Naive B cell (primary cell): ENCODE results near the gene NUDT4B. TPM values are rescaled to one million over a fixed set of nuclear protein-coding genes. Genes with fewer than 3 reads are reported as not detected.
"Not testable (repeated sequence)": the region's sequence is repeated elsewhere in the genome, so short reads cannot be mapped to it uniquely, and the experiment has no call there.

Source experiments
- ATAC-seq, 2 donors: fragments of 150-1000 bp; cut with Tn5 transposase; 2 replicates each; pipeline ENCODE4 v1.10.0; 2021; ENCODE audit warnings: low read depth in 2 of 2, mild to moderate bottlenecking in 2 of 2, moderate library complexity in 2 of 2
- DNase-seq: peaks from one replicate; pipeline ENCODE4 v3.0.0; 2022
- H3K27ac Mint-ChIP-seq, 6 donors: one replicate each; pipeline ENCODE4 v1.8.0; 2020 to 2022; ENCODE audit warnings: mild to moderate bottlenecking in 6 of 6, mixed read lengths in 6 of 6, moderate library complexity in 5 of 6, inconsistent platforms in 2 of 6
- H3K27me3 Mint-ChIP-seq, 3 donors: one replicate each; pipeline ENCODE4 v1.8.0; 2021 to 2022; ENCODE audit warnings: mixed read lengths in 3 of 3, mild to moderate bottlenecking in 1 of 3
- H3K36me3 Mint-ChIP-seq, 2 donors: one replicate each; pipeline ENCODE4 v1.8.0; 2020 to 2022; ENCODE audit warnings: mixed read lengths in 2 of 2, inconsistent platforms in 1 of 2, mild to moderate bottlenecking in 1 of 2
- H3K4me1 Mint-ChIP-seq, 3 donors: one replicate each; pipeline ENCODE4 v1.8.0; 2020 to 2022; ENCODE audit warnings: mixed read lengths in 3 of 3, inconsistent platforms in 1 of 3, mild to moderate bottlenecking in 1 of 3, moderate library complexity in 1 of 3
- H3K4me3 Mint-ChIP-seq, 8 donors: one replicate each; pipeline ENCODE4 v1.8.0; 2020 to 2022; ENCODE audit warnings: mild to moderate bottlenecking in 8 of 8, mixed read lengths in 8 of 8, moderate library complexity in 8 of 8, inconsistent platforms in 2 of 8
- H3K9me3 Mint-ChIP-seq, 7 donors: one replicate each; pipeline ENCODE4 v1.8.0; 2020 to 2022; ENCODE audit warnings: mixed read lengths in 7 of 7, mild to moderate bottlenecking in 5 of 7, inconsistent platforms in 2 of 7, moderate library complexity in 1 of 7
- polyA plus RNA-seq, 6 donors: library from polyadenylated mRNA; unstranded; fragments of 300-500 nt; fragmentation: Illumina TruSeq; gene quantifications; one replicate each; pipeline ENCODE4 v1.2.3, GENCODE V29; 2021; ENCODE audit warnings: low read depth in 6 of 6

The NUDT4B gene
- polyA plus RNA-seq, 6 donors from 2014 or later: 5.6 to 12.2 (median 8.2) TPM

DNA sequence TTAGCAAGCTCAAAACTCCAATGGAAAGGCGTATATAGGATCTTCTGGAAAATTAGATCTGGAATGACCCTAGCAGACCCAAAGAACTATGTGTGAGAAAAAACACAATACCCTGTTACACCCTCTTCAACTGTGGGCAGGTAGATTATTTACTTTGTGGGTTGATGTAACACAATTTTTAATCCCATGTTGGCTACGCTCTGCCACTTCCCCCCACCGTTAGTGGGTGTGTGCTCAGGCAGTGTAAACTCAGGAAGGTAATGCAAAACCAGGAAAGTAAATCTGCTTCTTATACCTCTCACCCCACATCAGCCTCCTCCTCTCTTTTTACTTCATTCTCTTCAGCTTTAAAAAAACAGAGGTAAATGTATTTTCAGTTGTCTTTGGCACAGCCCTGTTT, 23.7 kb upstream of the NUDT4B start:
- DNase-seq, H3K27me3 Mint-ChIP-seq, H3K9me3 Mint-ChIP-seq, H3K27ac Mint-ChIP-seq, H3K4me1 Mint-ChIP-seq, H3K36me3 Mint-ChIP-seq, ATAC-seq, H3K4me3 Mint-ChIP-seq: not testable (repeated sequence)

DNA sequence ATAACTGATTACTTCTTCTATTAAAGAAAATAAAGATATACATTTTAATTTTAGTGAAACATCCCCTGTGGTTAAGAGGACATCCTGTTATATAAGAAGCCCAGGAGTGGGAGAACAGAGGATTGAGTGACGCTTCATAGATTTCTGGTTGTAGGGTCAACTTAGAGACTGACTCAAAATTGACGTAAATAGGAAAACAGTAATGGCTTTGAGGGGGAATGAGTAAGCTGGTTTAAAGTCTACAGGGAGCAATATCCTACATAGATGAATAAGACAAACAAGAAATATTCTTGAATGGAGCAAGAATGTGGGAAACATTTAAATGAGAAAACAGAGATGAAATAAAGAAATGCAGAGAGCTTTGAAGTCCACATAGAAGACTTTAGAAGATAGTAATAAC, 20.7 kb upstream of the NUDT4B start:
- H3K4me1 Mint-ChIP-seq, H3K27me3 Mint-ChIP-seq, H3K9me3 Mint-ChIP-seq, H3K4me3 Mint-ChIP-seq, DNase-seq, H3K27ac Mint-ChIP-seq, H3K36me3 Mint-ChIP-seq, ATAC-seq: not testable (repeated sequence)

DNA sequence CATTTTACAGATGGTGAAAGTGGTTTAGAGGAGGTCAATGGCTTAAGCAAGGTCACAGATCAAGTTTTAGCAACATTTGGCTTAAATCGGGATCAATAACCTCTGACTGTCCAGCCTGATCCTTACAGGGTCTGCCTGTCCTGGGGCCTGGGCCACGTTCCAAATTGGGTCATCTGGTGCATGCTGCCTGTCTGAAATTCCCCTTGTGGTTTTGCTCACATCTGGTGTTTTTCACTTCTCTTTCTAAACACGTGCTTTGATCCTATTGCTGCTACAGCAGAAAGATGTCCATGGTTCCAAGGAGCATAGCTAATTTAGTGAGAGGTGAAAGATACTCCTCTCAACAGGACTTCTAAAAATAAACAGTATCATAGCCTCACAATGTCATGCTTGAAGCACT, 19.4 kb upstream of the NUDT4B start:
- ATAC-seq: peak; percentile 85 to 87
- not testable (repeated sequence) for H3K27ac Mint-ChIP-seq, DNase-seq, H3K4me1 Mint-ChIP-seq, H3K4me3 Mint-ChIP-seq, H3K27me3 Mint-ChIP-seq, H3K36me3 Mint-ChIP-seq, H3K9me3 Mint-ChIP-seq

DNA sequence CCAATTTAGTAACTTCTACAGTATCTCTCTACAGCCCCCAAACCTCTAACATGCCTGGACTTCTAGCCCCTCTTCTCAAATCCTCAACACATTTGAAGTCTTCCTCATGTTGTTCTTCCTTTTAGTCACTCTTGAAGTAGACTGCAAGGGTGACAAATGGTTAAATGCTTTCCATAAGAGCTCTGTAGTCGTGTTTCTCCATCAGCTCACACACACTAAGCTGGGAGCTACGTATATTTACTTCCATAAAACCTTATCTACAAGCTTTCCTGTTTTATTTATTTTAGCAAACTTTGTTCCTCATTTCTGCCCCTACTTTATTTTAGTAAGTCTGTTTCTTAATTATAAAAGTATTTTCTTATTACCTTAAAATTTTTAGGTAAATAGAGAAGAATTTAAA, 19.0 kb upstream of the NUDT4B start:
- not testable (repeated sequence) for H3K27ac Mint-ChIP-seq, DNase-seq, H3K36me3 Mint-ChIP-seq, H3K4me1 Mint-ChIP-seq, ATAC-seq, H3K4me3 Mint-ChIP-seq, H3K27me3 Mint-ChIP-seq, H3K9me3 Mint-ChIP-seq

DNA sequence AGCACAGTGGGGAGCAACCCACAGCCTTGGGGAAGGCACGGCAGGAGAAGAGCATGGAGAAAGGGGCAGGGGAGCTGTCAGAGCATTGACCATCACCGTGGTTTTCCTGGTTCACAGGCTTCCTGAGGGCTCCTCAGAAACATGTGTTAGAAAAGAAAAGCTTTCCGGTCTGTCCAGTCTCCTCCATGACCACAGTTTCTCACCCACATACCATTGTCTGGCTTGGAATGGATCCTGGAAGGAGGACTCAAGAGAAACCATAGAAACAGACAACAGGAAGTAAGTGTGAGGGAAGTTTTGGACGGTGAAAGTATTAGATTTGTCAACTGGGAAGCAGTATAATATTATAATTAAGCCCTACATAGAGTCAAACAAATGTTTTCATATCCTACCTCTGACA, 16.3 kb upstream of the NUDT4B start:
- not testable (repeated sequence) for H3K4me1 Mint-ChIP-seq, ATAC-seq, H3K9me3 Mint-ChIP-seq, H3K36me3 Mint-ChIP-seq, H3K27me3 Mint-ChIP-seq, DNase-seq, H3K27ac Mint-ChIP-seq, H3K4me3 Mint-ChIP-seq

DNA sequence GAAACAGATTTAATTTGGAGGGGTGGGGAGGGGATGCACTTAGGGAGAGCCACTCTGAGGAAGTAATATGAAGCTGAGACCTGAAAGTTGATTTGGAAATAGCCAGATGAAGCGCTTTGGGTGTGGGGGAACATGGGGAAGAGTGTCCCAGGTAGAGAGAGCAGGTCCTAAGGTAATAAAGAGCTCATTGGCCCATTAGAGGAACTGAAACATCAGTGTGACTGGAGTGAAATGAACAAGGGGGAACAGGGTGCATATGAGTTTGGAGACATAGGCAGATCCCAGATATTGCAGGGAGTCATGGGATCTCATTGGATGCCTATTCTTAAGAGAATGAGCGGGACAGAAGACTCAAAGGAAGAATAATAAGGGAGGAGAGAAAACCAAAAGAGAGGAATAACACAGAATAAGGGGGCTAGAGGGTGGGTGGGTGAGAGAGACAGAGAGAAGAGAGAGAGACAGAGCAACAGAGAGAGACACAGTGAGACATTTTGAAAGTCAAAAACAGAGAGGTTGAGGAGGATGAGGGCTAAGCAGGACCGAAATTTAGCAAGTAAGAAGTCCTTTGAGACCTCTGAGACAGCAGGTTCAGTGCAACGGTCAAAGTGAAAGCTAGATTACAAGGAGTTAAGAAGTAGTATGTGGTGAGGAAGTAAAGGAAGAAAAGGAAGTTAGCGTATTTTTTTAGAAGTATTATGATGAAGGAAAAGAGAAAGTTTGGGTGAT, 14.8 kb upstream of the NUDT4B start:
- H3K4me1 Mint-ChIP-seq, H3K27ac Mint-ChIP-seq, H3K9me3 Mint-ChIP-seq, DNase-seq, H3K36me3 Mint-ChIP-seq, H3K4me3 Mint-ChIP-seq, H3K27me3 Mint-ChIP-seq: not testable (repeated sequence)
- ATAC-seq: peak; percentile 43 to 48

DNA sequence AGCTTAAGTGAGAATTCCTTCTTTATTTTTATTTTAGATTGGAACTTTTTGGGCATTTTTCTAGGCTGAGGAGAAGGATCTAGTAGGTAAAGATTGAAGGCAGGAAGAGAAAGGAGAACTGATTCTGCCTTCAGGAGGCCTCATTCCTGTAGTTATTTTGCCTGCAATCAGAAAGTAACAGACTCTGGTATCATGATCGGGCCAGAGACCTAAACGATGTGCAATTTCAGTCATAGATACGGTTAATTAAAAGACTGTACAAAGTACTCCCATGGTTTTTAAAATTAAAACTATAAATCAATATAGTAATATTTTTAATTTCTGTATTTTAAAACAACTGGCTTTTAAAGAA, 14.3 kb upstream of the NUDT4B start:
- H3K4me1 Mint-ChIP-seq, H3K36me3 Mint-ChIP-seq, H3K27ac Mint-ChIP-seq, H3K27me3 Mint-ChIP-seq, H3K4me3 Mint-ChIP-seq, H3K9me3 Mint-ChIP-seq, DNase-seq, ATAC-seq: not testable (repeated sequence)

DNA sequence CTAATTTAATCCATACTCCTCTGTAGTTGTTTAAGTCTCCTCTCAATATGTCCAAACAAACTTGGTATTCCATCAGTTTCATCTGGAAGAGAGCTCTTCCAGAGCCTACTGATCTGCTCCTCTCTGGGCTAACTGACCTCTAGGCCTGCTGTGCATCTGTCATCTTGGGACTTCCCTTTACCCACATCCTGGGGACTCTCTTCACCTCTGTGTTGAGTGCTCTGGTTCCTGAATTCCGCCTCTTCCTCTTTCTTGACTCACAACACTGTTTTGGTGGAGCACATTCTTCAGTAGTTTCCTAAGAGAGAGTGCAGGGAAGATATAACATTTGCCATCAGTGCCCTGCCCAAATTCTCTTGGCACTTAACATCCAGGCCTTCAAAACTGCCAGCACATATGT, 13.0 kb upstream of the NUDT4B start:
- ATAC-seq: peak; percentile 81 to 85
- H3K4me3 Mint-ChIP-seq, H3K27ac Mint-ChIP-seq, H3K27me3 Mint-ChIP-seq, H3K36me3 Mint-ChIP-seq, H3K4me1 Mint-ChIP-seq, DNase-seq, H3K9me3 Mint-ChIP-seq: not testable (repeated sequence)

DNA sequence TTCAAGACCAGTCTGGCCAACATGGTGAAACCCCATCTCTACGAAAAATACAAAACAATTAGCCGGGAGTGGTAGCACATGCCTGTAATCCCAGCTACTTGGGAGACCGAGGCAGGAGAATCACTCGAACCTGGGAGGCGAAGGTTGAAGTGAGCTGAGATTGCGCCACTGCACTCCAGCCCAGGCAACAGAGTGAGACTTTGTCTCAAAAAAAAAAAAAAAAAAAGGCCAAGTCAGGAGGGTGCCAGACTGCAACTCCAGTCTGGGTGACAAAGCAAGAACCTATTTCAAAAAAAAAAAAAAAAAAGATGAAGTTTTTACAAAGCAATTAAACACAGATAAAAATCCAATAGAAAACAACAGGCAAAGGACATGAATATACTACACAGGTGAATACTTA, 9.9 kb upstream of the NUDT4B start:
- H3K36me3 Mint-ChIP-seq, H3K4me3 Mint-ChIP-seq, ATAC-seq, H3K27ac Mint-ChIP-seq, DNase-seq, H3K27me3 Mint-ChIP-seq, H3K4me1 Mint-ChIP-seq, H3K9me3 Mint-ChIP-seq: not testable (repeated sequence)

DNA sequence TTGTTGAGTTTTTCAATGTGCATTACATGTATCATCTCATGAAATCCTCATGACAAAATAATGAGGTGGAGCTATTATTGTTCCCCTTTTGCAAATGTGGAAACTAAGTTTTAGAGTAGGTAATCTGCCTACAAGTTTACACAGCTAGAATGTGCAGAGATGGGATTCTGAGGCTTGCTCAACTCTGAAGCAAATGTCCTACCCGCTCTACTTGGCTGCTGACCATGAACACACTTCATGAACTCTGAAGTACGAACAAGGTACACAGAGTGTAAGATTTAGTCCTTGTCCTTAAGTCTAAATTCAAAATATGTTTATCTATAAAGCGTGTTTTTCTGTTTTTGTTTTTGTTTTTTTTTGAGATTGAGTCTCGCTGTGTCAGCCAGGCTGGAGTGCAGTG, 5.4 kb upstream of the NUDT4B start:
- H3K4me1 Mint-ChIP-seq, H3K9me3 Mint-ChIP-seq, H3K4me3 Mint-ChIP-seq, DNase-seq, H3K27me3 Mint-ChIP-seq, H3K36me3 Mint-ChIP-seq, H3K27ac Mint-ChIP-seq, ATAC-seq: not testable (repeated sequence)

DNA sequence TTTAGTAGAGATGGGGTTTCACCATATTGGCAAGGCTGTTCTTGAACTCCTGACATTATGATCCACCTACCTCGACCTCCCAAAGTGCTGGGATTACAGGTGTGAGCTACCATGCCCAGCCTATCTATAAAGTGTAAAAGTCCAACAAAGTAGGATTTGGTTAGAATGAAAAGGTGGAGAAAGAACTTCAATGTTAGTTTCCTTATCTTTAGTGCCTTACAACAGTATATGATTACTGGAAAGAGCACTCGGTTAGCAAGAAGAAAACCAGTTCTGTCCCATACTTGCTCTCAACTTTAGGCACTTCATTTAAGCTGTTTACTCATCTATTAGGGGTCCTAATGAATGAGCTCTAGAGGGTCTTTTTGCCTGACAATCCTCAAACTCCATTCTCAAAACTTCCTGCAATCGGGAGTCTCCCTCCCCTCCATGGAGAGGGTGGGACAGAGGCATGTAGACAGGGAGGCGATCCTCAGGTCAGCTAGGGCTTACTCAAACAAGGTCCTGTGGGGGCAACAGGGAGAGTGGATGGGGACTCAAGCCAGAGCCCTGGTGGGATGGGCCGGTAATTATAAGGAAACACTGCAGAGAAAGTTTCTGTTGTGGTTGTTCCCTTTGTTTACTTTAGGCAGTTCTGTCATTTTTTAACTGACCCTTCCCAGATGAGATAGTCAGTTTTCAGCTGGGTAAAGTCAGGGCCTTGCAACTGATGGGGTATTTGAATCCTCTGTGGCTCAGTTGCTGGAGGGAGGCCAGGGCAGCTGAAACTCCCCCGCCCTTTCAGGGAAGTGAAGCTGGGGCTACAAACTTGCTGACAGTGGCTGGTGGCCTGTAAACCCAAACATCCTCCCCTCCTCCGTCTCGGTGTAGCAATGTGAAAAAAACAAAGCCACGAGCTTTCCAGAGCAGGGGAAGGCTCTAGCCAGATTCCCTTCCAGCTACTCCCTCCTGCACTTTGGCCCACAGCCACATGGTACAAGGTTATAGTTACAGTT, 4.6 kb upstream of the NUDT4B start:
- H3K9me3 Mint-ChIP-seq, DNase-seq, H3K27ac Mint-ChIP-seq, H3K27me3 Mint-ChIP-seq, H3K4me1 Mint-ChIP-seq, H3K36me3 Mint-ChIP-seq, H3K4me3 Mint-ChIP-seq: not testable (repeated sequence)
- ATAC-seq: peak; percentile 30 to 32

DNA sequence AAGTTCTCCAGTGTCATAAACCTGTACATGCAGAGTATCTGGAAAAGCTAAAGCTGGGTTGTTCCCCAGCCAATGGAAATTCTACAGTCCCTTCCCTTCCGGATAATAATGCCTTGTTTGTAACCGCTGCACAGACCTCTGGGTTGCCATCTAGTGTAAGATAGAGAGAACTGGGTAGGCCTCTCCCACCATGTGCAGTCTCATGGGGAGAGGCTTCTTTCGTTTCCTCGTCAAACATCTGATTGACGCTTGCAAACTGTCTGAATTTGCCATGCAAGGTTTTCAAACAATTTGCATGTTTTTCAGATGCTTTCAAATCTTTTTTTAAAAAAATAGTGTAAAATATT, 734 bp downstream of the NUDT4B start:
- H3K9me3 Mint-ChIP-seq, H3K4me1 Mint-ChIP-seq, H3K27me3 Mint-ChIP-seq, H3K27ac Mint-ChIP-seq, H3K36me3 Mint-ChIP-seq, H3K4me3 Mint-ChIP-seq, DNase-seq: not testable (repeated sequence)
- ATAC-seq: peak; percentile 94 to 96

DNA sequence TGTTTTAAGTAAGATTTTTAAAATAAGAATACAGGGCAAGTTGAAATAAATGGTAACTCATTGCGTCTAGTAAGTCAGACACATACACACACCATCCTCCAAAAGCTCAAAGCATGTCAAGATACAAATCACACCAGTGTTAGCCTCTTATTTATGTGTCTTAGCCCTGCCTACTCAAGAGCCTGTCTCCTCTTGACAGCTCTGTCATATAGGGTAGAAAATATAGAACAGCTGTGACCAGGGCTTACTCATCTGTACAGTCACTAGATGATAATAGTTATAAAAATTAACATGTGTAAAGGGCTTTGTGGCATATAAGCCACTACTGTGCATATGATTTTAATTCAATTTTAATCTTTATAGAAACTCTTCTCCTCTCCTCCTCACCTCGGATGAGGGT, 7.7 kb downstream of the NUDT4B start:
- not testable (repeated sequence) for H3K36me3 Mint-ChIP-seq, DNase-seq, H3K27me3 Mint-ChIP-seq, H3K4me3 Mint-ChIP-seq, ATAC-seq, H3K9me3 Mint-ChIP-seq, H3K4me1 Mint-ChIP-seq, H3K27ac Mint-ChIP-seq

DNA sequence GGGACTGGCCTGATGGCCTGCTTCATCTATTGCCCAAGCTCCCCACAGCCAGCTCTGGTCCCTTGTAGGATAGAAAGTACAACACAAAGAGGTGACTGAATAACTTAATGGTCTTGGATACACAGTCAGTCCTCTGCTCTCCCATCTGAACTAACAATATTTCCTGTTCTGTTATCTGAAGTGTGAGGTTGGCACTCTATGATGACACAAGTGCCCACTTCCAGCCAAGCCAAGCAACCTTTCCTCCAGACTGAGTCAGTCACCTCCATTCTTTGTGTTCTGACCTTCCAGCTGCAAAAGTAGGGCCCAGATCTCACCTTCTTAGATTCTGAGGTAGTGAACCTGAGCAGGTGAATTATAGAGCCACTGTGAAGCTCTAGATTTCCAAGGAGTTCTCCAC, 8.9 kb downstream of the NUDT4B start:
- H3K4me1 Mint-ChIP-seq, ATAC-seq, H3K9me3 Mint-ChIP-seq, DNase-seq, H3K36me3 Mint-ChIP-seq, H3K27me3 Mint-ChIP-seq, H3K27ac Mint-ChIP-seq, H3K4me3 Mint-ChIP-seq: not testable (repeated sequence)
